GM21381 (cell line): ENCODE data around the gene C9orf50.

Experiments used
- ATAC-seq: cut with Tn5 transposase; IDR thresholded peaks from one replicate; pipeline ENCODE4 v1.9.1; 2021; ENCODE audit warnings: mild to moderate bottlenecking, moderate library complexity; ENCODE audit not compliant: unreplicated experiment

Gene C9orf50

GRCh38 chr9:129633207-129633606, 12.3 kb upstream of the C9orf50 start:
- ATAC-seq, result no peak

GRCh38 chr9:129632460-129632859, 11.6 kb upstream of the C9orf50 start:
- no peak for ATAC-seq

GRCh38 chr9:129631674-129632129, 10.8 kb upstream of the C9orf50 start:
- ATAC-seq, result no peak

- ATAC-seq, result no peak
Measured at GRCh38 chr9:129630967-129631673, 10.2 kb upstream of the C9orf50 start.

- ATAC-seq, result no peak
Measured at GRCh38 chr9:129629251-129629820, 8.4 kb upstream of the C9orf50 start.

GRCh38 chr9:129628709-129629108, 7.8 kb upstream of the C9orf50 start:
- ATAC-seq, result no peak

- no peak for ATAC-seq
Measured at GRCh38 chr9:129627556-129628440, 6.9 kb upstream of the C9orf50 start.

GRCh38 chr9:129626625-129627284, 5.9 kb upstream of the C9orf50 start:
- peak; percentile 8 for ATAC-seq

- peak; percentile 79 for ATAC-seq
Measured at GRCh38 chr9:129626079-129626624, 5.3 kb upstream of the C9orf50 start, which contains the start of gene NTMT1. TSS of gene NTMT1 (plus strand) at chr9:129626163. CDS start at chr9:129632704, 6,541 bp downstream.

- no peak for ATAC-seq
Measured at GRCh38 chr9:129624947-129625346, 4.0 kb upstream of the C9orf50 start.

GRCh38 chr9:129624168-129624759, 3.4 kb upstream of the C9orf50 start:
- ATAC-seq, result no peak

GRCh38 chr9:129623331-129623730, 2.4 kb upstream of the C9orf50 start:
- ATAC-seq, result no peak

- no peak for ATAC-seq
Measured at GRCh38 chr9:129619787-129620668, 873 bp downstream of the C9orf50 start.

GRCh38 chr9:129617167-129617566, 3.7 kb downstream of the C9orf50 start:
- no peak for ATAC-seq

GRCh38 chr9:129615407-129616285, 5.3 kb downstream of the C9orf50 start:
- no peak for ATAC-seq

GRCh38 chr9:129614932-129615331, 6.0 kb downstream of the C9orf50 start:
- ATAC-seq, result no peak

- no peak for ATAC-seq
Measured at GRCh38 chr9:129613520-129614175, 7.3 kb downstream of the C9orf50 start.
